ENCODE measurements around the gene CSTPP1. TPM values are rescaled to one million over a fixed set of nuclear protein-coding genes. Genes with fewer than 3 reads are reported as not detected.

Gene CSTPP1
- total RNA-seq, 1 experiment from 2014 or later, result 88.3 TPM

GRCh38 chr11:46906609-46907041, 29.9 kb upstream of the CSTPP1 start:
- intact Hi-C loops (cut with micrococcal nuclease; ENCODE audit: unreplicated experiment), result no loop called here

GRCh38 chr11:46907606-46908005, 29.0 kb upstream of the CSTPP1 start:
- no TSS peak for BruUV-seq (replicated peaks)
- Histone ChIP-seq H3K27ac (no peak overlapping the region), H3K4me2 (no peak overlapping the region), H2AFZ (no peak overlapping the region), H4K20me1 (ENCODE audit: insufficient read depth) (no peaks in the 10 kb centered on the region), H3K79me2 (ENCODE audit: low read depth) (no peaks in the 10 kb centered on the region), H3K36me3 (ENCODE audit: low read depth) (no peaks in the 10 kb centered on the region), H3K4me3 (no peak overlapping the region), H3K9me2 (ENCODE audit: insufficient read depth) (no peaks in the 10 kb centered on the region), H3K9me3 (ENCODE audit: insufficient read depth, low read depth) (no peaks in the 10 kb centered on the region), H3F3A (ENCODE audit: insufficient read depth, low read depth) (no peaks in the 10 kb centered on the region), H3K27me3 (ENCODE audit: insufficient read depth, low read depth) (no peaks in the 10 kb centered on the region), H3K4me1 (replicated peaks; ENCODE audit: insufficient read depth) (no peaks in the 10 kb centered on the region)
- POLR2A ChIA-PET (ENCODE audit: unreplicated experiment), result no interaction called here
- TF ChIP-seq EZH2 (IDR thresholded peaks at IDR 0.05; ENCODE audit: low read depth), result no peak
- no peak for TF ChIP-seq CTCF (conservative IDR thresholded peaks at IDR 0.05)
- DNase-seq, result no peak
- CTCF ChIA-PET, result no interaction called here
- intact Hi-C loops (cut with micrococcal nuclease; ENCODE audit: unreplicated experiment), result no loop called here

More at GRCh38 chr11:46906609-46907041, 29.9 kb upstream of the CSTPP1 start:
- H3K27me3 ChIP-seq (ENCODE audit: insufficient read depth, low read depth), result no peaks in the 10 kb centered on the region
- H3K27ac ChIP-seq, result no peak overlapping the region
- ChIA-PET CTCF (no interaction called here), POLR2A (ENCODE audit: unreplicated experiment) (no interaction called here)
- no peaks in the 10 kb centered on the region for H3K9me3 ChIP-seq (ENCODE audit: insufficient read depth, low read depth)
- no peak overlapping the region for H3K4me2 ChIP-seq
- H3K9me2 ChIP-seq (ENCODE audit: insufficient read depth), result no peaks in the 10 kb centered on the region
- H3K36me3 ChIP-seq (ENCODE audit: low read depth), result no peaks in the 10 kb centered on the region
- BruUV-seq (replicated peaks), result no TSS peak
- no peak overlapping the region for H3K4me3 ChIP-seq
- H3K4me1 ChIP-seq (replicated peaks; ENCODE audit: insufficient read depth), result peaks cover under 1% of the 10 kb centered on the region; the same call in 1 of the 2 replicates
- H4K20me1 ChIP-seq (ENCODE audit: insufficient read depth), result no peaks in the 10 kb centered on the region
- TF ChIP-seq CTCF (conservative IDR thresholded peaks at IDR 0.05), result no peak
- TF ChIP-seq EZH2 (IDR thresholded peaks at IDR 0.05; ENCODE audit: low read depth), result no peak
- H3K79me2 ChIP-seq (ENCODE audit: low read depth), result no peaks in the 10 kb centered on the region
- no peak overlapping the region for H2AFZ ChIP-seq
- H3F3A ChIP-seq (ENCODE audit: insufficient read depth, low read depth), result no peaks in the 10 kb centered on the region
- no peak for DNase-seq

- Histone ChIP-seq H3K4me3 (no peak overlapping the region), H3K36me3 (ENCODE audit: low read depth) (no peaks in the 10 kb centered on the region), H3F3A (ENCODE audit: insufficient read depth, low read depth) (no peaks in the 10 kb centered on the region), H4K20me1 (ENCODE audit: insufficient read depth) (no peaks in the 10 kb centered on the region), H3K4me2 (no peak overlapping the region), H3K4me1 (replicated peaks; ENCODE audit: insufficient read depth) (peaks cover 6% of the 10 kb centered on the region; the same call in 1 of the 2 replicates), H2AFZ (no peak overlapping the region), H3K9me2 (ENCODE audit: insufficient read depth) (no peaks in the 10 kb centered on the region), H3K27ac (no peak overlapping the region), H3K27me3 (ENCODE audit: insufficient read depth, low read depth) (peaks cover 18% of the 10 kb centered on the region), H3K79me2 (ENCODE audit: low read depth) (no peaks in the 10 kb centered on the region), H3K9me3 (ENCODE audit: insufficient read depth, low read depth) (no peaks in the 10 kb centered on the region)
- ChIA-PET POLR2A (ENCODE audit: unreplicated experiment) (no interaction called here), CTCF (interaction anchor here (0.6 to 1.3 kb wide), 2 partner anchors 21 to 30 kb away, joined by 3 read pairs; no protein-coding TSS in a partner anchor)
- no TSS peak for BruUV-seq (replicated peaks)
- TF ChIP-seq EZH2 (IDR thresholded peaks at IDR 0.05; ENCODE audit: low read depth) (no peak), CTCF (conservative IDR thresholded peaks at IDR 0.05) (no peak)
- intact Hi-C loops (cut with micrococcal nuclease; ENCODE audit: unreplicated experiment), result no loop called here
- DNase-seq, result no peak
Observed at GRCh38 chr11:46912526-46913150, 23.9 kb upstream of the CSTPP1 start.
